ENCODE data around the gene CEP57L1.
"Not testable (repeated sequence)": the region's sequence is repeated elsewhere in the genome, so short reads cannot be mapped to it uniquely, and the experiment has no call there.

The CEP57L1 gene

GRCh38 chr6:109112663-109113062, 17.4 kb downstream of the CEP57L1 start:
- not testable (repeated sequence) for DNase-seq (ENCODE audit: low read depth)

- no peak for DNase-seq (ENCODE audit: low read depth)
Measured at GRCh38 chr6:109117346-109118035, 22.2 kb downstream of the CEP57L1 start.

- DNase-seq (ENCODE audit: low read depth): no peak
Measured at GRCh38 chr6:109118337-109118736, 23.0 kb downstream of the CEP57L1 start.

- no peak for DNase-seq (ENCODE audit: low read depth)
Measured at GRCh38 chr6:109118871-109119354, 23.6 kb downstream of the CEP57L1 start.

- no peak for DNase-seq (ENCODE audit: low read depth)
Measured at GRCh38 chr6:109121411-109121810, 26.1 kb downstream of the CEP57L1 start.

- no peak for DNase-seq (ENCODE audit: low read depth)
Measured at GRCh38 chr6:109124219-109124618, 28.9 kb downstream of the CEP57L1 start.

GRCh38 chr6:109125504-109125903, 30.2 kb downstream of the CEP57L1 start:
- no peak for DNase-seq (ENCODE audit: low read depth)

- no peak for DNase-seq (ENCODE audit: low read depth)
Measured at GRCh38 chr6:109130065-109130464, 34.8 kb downstream of the CEP57L1 start.

- not testable (repeated sequence) for DNase-seq (ENCODE audit: low read depth)
Measured at GRCh38 chr6:109135600-109135999, 40.3 kb downstream of the CEP57L1 start.

GRCh38 chr6:109136039-109136438, 40.7 kb downstream of the CEP57L1 start:
- DNase-seq (ENCODE audit: low read depth): not testable (repeated sequence)

GRCh38 chr6:109136530-109136929, 41.2 kb downstream of the CEP57L1 start:
- DNase-seq (ENCODE audit: low read depth): not testable (repeated sequence)

GRCh38 chr6:109139109-109139508, 43.8 kb downstream of the CEP57L1 start:
- DNase-seq (ENCODE audit: low read depth): no peak

GRCh38 chr6:109142067-109142466, 46.8 kb downstream of the CEP57L1 start:
- not testable (repeated sequence) for DNase-seq (ENCODE audit: low read depth)

- no peak for DNase-seq (ENCODE audit: low read depth)
Measured at GRCh38 chr6:109143191-109143590, 47.9 kb downstream of the CEP57L1 start.

GRCh38 chr6:109148251-109148650, 52.9 kb downstream of the CEP57L1 start:
- not testable (repeated sequence) for DNase-seq (ENCODE audit: low read depth)

- not testable (repeated sequence) for DNase-seq (ENCODE audit: low read depth)
Measured at GRCh38 chr6:109148716-109149115, 53.4 kb downstream of the CEP57L1 start.

GRCh38 chr6:109153752-109154151, 58.4 kb downstream of the CEP57L1 start:
- no peak for DNase-seq (ENCODE audit: low read depth)

- DNase-seq (ENCODE audit: low read depth): no peak
Measured at GRCh38 chr6:109164331-109164730, 69.0 kb downstream of the CEP57L1 start.

GRCh38 chr6:109165392-109165974, 70.2 kb downstream of the CEP57L1 start:
- no peak for DNase-seq (ENCODE audit: low read depth)

- no peak for DNase-seq (ENCODE audit: low read depth)
Measured at GRCh38 chr6:109166673-109167072, 71.4 kb downstream of the CEP57L1 start.

- DNase-seq (ENCODE audit: low read depth): no peak
Measured at GRCh38 chr6:109167562-109167961, 72.3 kb downstream of the CEP57L1 start.

- no peak for DNase-seq (ENCODE audit: low read depth)
Measured at GRCh38 chr6:109170333-109170732, 75.0 kb downstream of the CEP57L1 start.

GRCh38 chr6:109172101-109172746, 76.9 kb downstream of the CEP57L1 start:
- no peak for DNase-seq (ENCODE audit: low read depth)

Data from stimulated activated CD8-positive, alpha-beta memory T cell treated with anti-CD3 and anti-CD28 coated beads, Interleukin-15, amount 100 ng/mL, for 1 hour (primary cell).